Adipose tissue (tissue), 3 donors: Measurements from ENCODE around the gene TALDO1. TPM values are rescaled to one million over a fixed set of nuclear protein-coding genes. Genes with fewer than 3 reads are reported as not detected.

Experiments
- H3K27ac ChIP-seq: one replicate; pipeline ENCODE4 v1.5.1; 2013; ENCODE audit warnings: low read depth, low read length
- WGBS, 3 donors: extraction: QIAGEN DNeasy Blood & Tissue Kit; methylation state at CpG; one replicate each; pipeline ENCODE4 v1.1.7; 2013; 5-methylcytosine and 5-hydroxymethylcytosine counted together
- polyA plus RNA-seq, 3 donors: library from polyadenylated mRNA; stranded (reverse); fragments of 200-250 nt; gene quantifications; one replicate each; pipeline ENCODE4 v1.2.3, GENCODE V29; 2013
- donor health status: healthy with polysubstance abuse.
- donor health status: Bipolar disorder and iron deficiency.
- donor health status: healthy.

The TALDO1 gene
- polyA plus RNA-seq, 3 donors: 99.7 to 306 (median 185) TPM

GRCh38 chr11:791658-792534 is 44.6 kb downstream of the TALDO1 start:
- H3K27ac ChIP-seq: no peak overlapping the region
- 93% methylated on average over 46 to 49 of the region's 49 CpGs for WGBS, 3 donors

- 94 to 95% (median 94%) methylated on average over 15 of the region's 15 CpGs for WGBS, 3 donors
- no peak overlapping the region for H3K27ac ChIP-seq
Measured at GRCh38 chr11:792535-792821, 45.2 kb downstream of the TALDO1 start.

GRCh38 chr11:792873-793272 is 45.6 kb downstream of the TALDO1 start:
- H3K27ac ChIP-seq: no peak overlapping the region
- 90 to 94% (median 94%) methylated on average over 12 to 13 of the region's 13 CpGs for WGBS, 3 donors

GRCh38 chr11:793556-793955 is 46.3 kb downstream of the TALDO1 start:
- WGBS, 3 donors: 55 to 83% (median 81%) methylated on average over 7 of the region's 7 CpGs
- no peak overlapping the region for H3K27ac ChIP-seq

- WGBS, 3 donors: 37 to 88% (median 87%) methylated on average over 26 to 31 of the region's 31 CpGs
- no peak overlapping the region for H3K27ac ChIP-seq
Measured at GRCh38 chr11:794013-794765, 46.9 kb downstream of the TALDO1 start.

- 29 to 65% (median 56%) methylated on average over 30 to 38 of the region's 38 CpGs for WGBS, 3 donors
- no peak overlapping the region for H3K27ac ChIP-seq
Measured at GRCh38 chr11:794766-795633, 47.7 kb downstream of the TALDO1 start.

- WGBS, 3 donors: 1 to 4% (median 3%) methylated on average over 26 of the region's 26 CpGs
Measured at GRCh38 chr11:795634-796564, 48.6 kb downstream of the TALDO1 start.

GRCh38 chr11:796565-797295 is 49.5 kb downstream of the TALDO1 start:
- H3K27ac ChIP-seq: no peak overlapping the region
- 11 to 17% (median 17%) methylated on average over 17 to 18 of the region's 18 CpGs for WGBS, 3 donors

More at GRCh38 chr11:795634-796564, 48.6 kb downstream of the TALDO1 start:
- no peak overlapping the region for H3K27ac ChIP-seq

GRCh38 chr11:797296-798092 is 50.2 kb downstream of the TALDO1 start:
- WGBS, 3 donors: 0% methylated on average over 45 to 57 of the region's 57 CpGs
- no peak overlapping the region for H3K27ac ChIP-seq

GRCh38 chr11:798093-798713 is 50.9 kb downstream of the TALDO1 start, which contains the start of gene SLC25A22:
Gene SLC25A22 (minus strand): TSS chr11:798281. CDS start chr11:795006, 3,275 bp downstream.
- no peak within 1 kb of the TSS for H3K27ac ChIP-seq
- 3 to 4% (median 3%) methylated on average over 50 to 64 of the region's 69 CpGs for WGBS, 3 donors

- no peak overlapping the region for H3K27ac ChIP-seq
- 86 to 96% (median 94%) methylated on average over 25 to 32 of the region's 32 CpGs for WGBS, 3 donors
Measured at GRCh38 chr11:799641-800316, 52.5 kb downstream of the TALDO1 start.

GRCh38 chr11:800473-800872 is 53.2 kb downstream of the TALDO1 start:
- 91 to 95% (median 94%) methylated on average over 30 of the region's 30 CpGs for WGBS, 3 donors
- H3K27ac ChIP-seq: no peak overlapping the region

GRCh38 chr11:801097-801780 is 54.0 kb downstream of the TALDO1 start:
- H3K27ac ChIP-seq: no peak overlapping the region
- 91 to 93% (median 93%) methylated on average over 18 to 20 of the region's 20 CpGs for WGBS, 3 donors

GRCh38 chr11:802018-802617 is 54.9 kb downstream of the TALDO1 start:
- no peak overlapping the region for H3K27ac ChIP-seq
- WGBS, 3 donors: 96 to 98% (median 97%) methylated on average over 21 of the region's 21 CpGs
